A673 (cell line): ENCODE measurements around the gene A3GALT2.

Experiments
- CTCF ChIP-seq: fragments of 300-800, 200-600 bp; sonication (generic); conservative IDR thresholded peaks from 2 replicates; pipeline ENCODE4 v1.5.1; 2017; ENCODE audit warnings: low read depth, mild to moderate bottlenecking, antibody characterized with exemption, low read length, moderate library complexity, mixed read lengths
- EZH2 ChIP-seq: fragments of 200-600 bp; sonication (generic); IDR thresholded peaks from 2 replicates; pipeline ENCODE4 v1.6.1; 2017; ENCODE audit warnings: borderline replicate concordance, low read depth, mild to moderate bottlenecking, mixed read lengths, antibody characterized with exemption, low read length; ENCODE audit not compliant: poor library complexity, severe bottlenecking

- TF ChIP-seq CTCF (no peak), EZH2 (no peak)
Measured at GRCh38 chr1:33366762-33367484, 46.0 kb upstream of the A3GALT2 start.
